SK-N-SH (cell line): Measurements from ENCODE around the gene POU6F1. TPM values are rescaled to one million over a fixed set of nuclear protein-coding genes. Genes with fewer than 3 reads are reported as not detected.

Experiments
- CTCF ChIA-PET: fragments of 300-600, 350-600 bp; formaldehyde crosslinking; extraction: SDS; loops from one replicate; lab custom pipeline; 2021; lab: Yijun Ruan, JAX
- POLR2A ChIA-PET: fragments of 350-600 bp; sonication (Branson Sonifier 250); formaldehyde crosslinking; extraction: SDS; loops from one replicate; lab custom pipeline; 2020; ENCODE audit warnings: antibody characterized with exemption, inconsistent platforms; lab: Yijun Ruan, JAX
- DNase-seq: peaks from one replicate; pipeline ENCODE4 v3.0.0; 2012
- H2AFZ ChIP-seq: fragments of 200-600 bp; sonication (generic); 2 replicates; pipeline ENCODE4 v1.8.1; 2016; ENCODE audit warnings: antibody characterized with exemption, mild to moderate bottlenecking, low read depth
- H3F3A ChIP-seq: fragments of 200-600 bp; sonication (generic); replicated peaks from 2 replicates; pipeline ENCODE3; 2016; ENCODE audit warnings: antibody characterized with exemption, mild to moderate bottlenecking; ENCODE audit not compliant: insufficient read depth
- H3K27ac ChIP-seq, 2 experiments: fragments of 200-500 bp in 1 of 2; fragments of 200-600 bp in 1 of 2; sonication (Bioruptor generic) in 1 of 2; sonication (generic), shearing (Covaris generic) in 1 of 2; 2 replicates each; pipeline versions ENCODE4 v1.5.1 to v1.6.1; 2014 to 2016; ENCODE audit warnings: low read depth in 2 of 2, inconsistent platforms in 1 of 2, low read length in 1 of 2, mild to moderate bottlenecking in 1 of 2, mixed read lengths in 1 of 2
- H3K27me3 ChIP-seq: fragments of 200-600 bp; sonication (generic), shearing (Covaris generic); 2 replicates; pipeline ENCODE4 v1.6.1; 2016; ENCODE audit warnings: mixed run types; ENCODE audit not compliant: insufficient read depth
- H3K36me3 ChIP-seq, 2 experiments: fragments of 200-500 bp in 1 of 2; fragments of 200-600 bp in 1 of 2; sonication (Bioruptor generic) in 1 of 2; sonication (generic) in 1 of 2; replicated peaks in 1 of 2; 2 replicates each; pipeline versions ENCODE3 to v1.5.1; 2014 to 2016; ENCODE audit warnings: low read length in 1 of 2, mild to moderate bottlenecking in 1 of 2; ENCODE audit not compliant: insufficient read depth in 2 of 2, control insufficient read depth in 1 of 2
- H3K4me1 ChIP-seq, 2 experiments: fragments of 200-500 bp in 1 of 2; fragments of 200-600 bp in 1 of 2; sonication (Bioruptor generic) in 1 of 2; sonication (generic), shearing (Covaris generic) in 1 of 2; 2 replicates each; pipeline versions ENCODE4 v1.5.1 to v1.6.1; 2014 to 2016; ENCODE audit warnings: low read depth in 1 of 2, low read length in 1 of 2, mixed run types in 1 of 2; ENCODE audit not compliant: insufficient read depth in 2 of 2, control insufficient read depth in 1 of 2
- H3K4me2 ChIP-seq: fragments of 200-600 bp; sonication (generic), shearing (Covaris generic); 2 replicates; pipeline ENCODE4 v1.6.1; 2017; ENCODE audit warnings: mixed run types
- H3K4me3 ChIP-seq, 2 experiments: fragments of 200-500 bp in 1 of 2; fragments of 200-600 bp in 1 of 2; sonication (Bioruptor generic) in 1 of 2; sonication (generic), shearing (Covaris generic) in 1 of 2; 2 replicates each; pipeline versions ENCODE4 v1.5.1 to v1.8.1; 2014 to 2016; ENCODE audit warnings: low read depth in 2 of 2, inconsistent platforms in 1 of 2, low read length in 1 of 2, mild to moderate bottlenecking in 1 of 2, mixed read lengths in 1 of 2, moderate library complexity in 1 of 2
- H3K79me2 ChIP-seq: fragments of 200-600 bp; sonication (generic); 2 replicates; pipeline ENCODE4 v1.8.1; 2017; ENCODE audit warnings: mild to moderate bottlenecking; ENCODE audit not compliant: insufficient read depth
- H3K9ac ChIP-seq: fragments of 200-600 bp; sonication (generic); 2 replicates; pipeline ENCODE4 v1.6.1; 2017; ENCODE audit warnings: mixed run types
- H3K9me2 ChIP-seq: fragments of 200-600 bp; sonication (generic); 2 replicates; pipeline ENCODE4 v1.6.1; 2017; ENCODE audit warnings: mixed run types
- H3K9me3 ChIP-seq: fragments of 200-600 bp; sonication (generic); 2 replicates; pipeline ENCODE4 v1.6.1; 2017; ENCODE audit warnings: mixed run types, mild to moderate bottlenecking, moderate library complexity
- H4K20me1 ChIP-seq: fragments of 200-600 bp; sonication (generic); 2 replicates; pipeline ENCODE4 v1.6.1; 2017; ENCODE audit warnings: mild to moderate bottlenecking, mixed run types; ENCODE audit not compliant: insufficient read depth
- CHD2 ChIP-seq: fragments of 150-350 bp; IDR thresholded peaks from 2 replicates; pipeline ENCODE4 v1.6.1; 2018; ENCODE audit warnings: low read length; ENCODE audit not compliant: partially characterized antibody
- CTCF ChIP-seq: fragments of 200-600 bp; sonication (generic); IDR thresholded peaks from 2 replicates; pipeline ENCODE4 v1.6.1; 2017; ENCODE audit warnings: antibody characterized with exemption, mild to moderate bottlenecking, moderate library complexity
- EZH2phosphoT487 ChIP-seq: fragments of 200-600 bp; sonication (generic); IDR thresholded peaks from 2 replicates; pipeline ENCODE4 v1.6.1; 2017; ENCODE audit warnings: low read depth, mixed run types, mild to moderate bottlenecking, antibody characterized with exemption, moderate library complexity, borderline replicate concordance
- FOXJ3 ChIP-seq: sonication (generic); formaldehyde crosslinking; IDR thresholded peaks from 2 replicates; pipeline ENCODE4 v1.5.1; 2020; ENCODE audit warnings: mild to moderate bottlenecking, missing genetic modification reagents
- GATA2 ChIP-seq: sonication (generic); formaldehyde crosslinking; IDR thresholded peaks from 2 replicates; pipeline ENCODE4 v1.5.0; 2020; ENCODE audit warnings: mild to moderate bottlenecking, missing genetic modification reagents
- MAX ChIP-seq: IDR thresholded peaks from 2 replicates; pipeline ENCODE4 v1.4.0; 2012; ENCODE audit warnings: low read depth
- NFIC ChIP-seq: IDR thresholded peaks from 2 replicates; pipeline ENCODE4 v1.4.0; 2012; ENCODE audit warnings: borderline replicate concordance
- PBX3 ChIP-seq: IDR thresholded peaks from 2 replicates; pipeline ENCODE4; 2012
- POLR2AphosphoS5 ChIP-seq: IDR thresholded peaks from 2 replicates; pipeline ENCODE4 v1.6.1; 2012; ENCODE audit warnings: low read depth, low read length
- RCOR1 ChIP-seq: fragments of 150-350 bp; IDR thresholded peaks from 2 replicates; pipeline ENCODE4 v1.6.1; 2017; ENCODE audit warnings: antibody characterized with exemption, low read length
- RXRA ChIP-seq: IDR thresholded peaks from 2 replicates; pipeline ENCODE4 v1.4.0; 2012; ENCODE audit warnings: low read depth, mild to moderate bottlenecking, borderline replicate concordance
- SIN3A ChIP-seq: IDR thresholded peaks from 2 replicates; pipeline ENCODE4 v1.6.1; 2012; ENCODE audit warnings: low read depth, mild to moderate bottlenecking, low read length, moderate library complexity, borderline replicate concordance
- SMC3 ChIP-seq: IDR thresholded peaks from 2 replicates; pipeline ENCODE4 v1.6.1; 2012; ENCODE audit warnings: low read depth, low read length, improper control_type of control experiment
- TAF1 ChIP-seq: IDR thresholded peaks from 2 replicates; pipeline ENCODE4 v1.6.1; 2012; ENCODE audit warnings: low read depth, mild to moderate bottlenecking, low read length, moderate library complexity, borderline replicate concordance
- TCF12 ChIP-seq: IDR thresholded peaks from 2 replicates; pipeline ENCODE4 v1.4.0; 2012
- TEAD4 ChIP-seq: IDR thresholded peaks from 2 replicates; pipeline ENCODE4 v1.4.0; 2012; ENCODE audit warnings: mild to moderate bottlenecking, borderline replicate concordance; ENCODE audit not compliant: insufficient read depth
- USF1 ChIP-seq: IDR thresholded peaks from 2 replicates; pipeline ENCODE4 v1.4.0; 2012; ENCODE audit warnings: low read depth, borderline replicate concordance
- YY1 ChIP-seq: IDR thresholded peaks from 2 replicates; pipeline ENCODE4 v1.4.0; 2012; ENCODE audit warnings: low read depth, mild to moderate bottlenecking
- WGBS: methylation state at CpG from one replicate; pipeline ENCODE4 v1.1.6; 2017; ENCODE audit warnings: low lambda C conversion rate; 5-methylcytosine and 5-hydroxymethylcytosine counted together
- polyA plus RNA-seq, 3 experiments: library from polyadenylated mRNA; depleted of rRNA; stranded (reverse); fragments of >200 nt; gene quantifications; 2 replicates each; pipeline ENCODE4 v1.2.3, GENCODE V29; 2012

The POU6F1 gene
- polyA plus RNA-seq, 1 of the 3 experiments (the other 2 are of a cell fraction): 1.9 TPM

GRCh38 chr12:51156245-51156765, 61.6 kb downstream of the POU6F1 start:
- Histone ChIP-seq H3K4me3 (no peak overlapping the region), H3K79me2 (peaks cover 69% of the 10 kb centered on the region), H3K9me3 (no peaks in the 10 kb centered on the region), H4K20me1 (0 out of 2 replicates have a peak, but pooled peaks cover 7% of the 10 kb centered on the region), H3K27ac (no peak overlapping the region), H3K4me2 (no peak overlapping the region), H3K4me1 (no peaks in the 10 kb centered on the region), H3K9ac (no peak overlapping the region), H3K9me2 (no peaks in the 10 kb centered on the region), H3F3A (no peaks in the 10 kb centered on the region), H2AFZ (no peak overlapping the region), H3K36me3 (no peaks in the 10 kb centered on the region), H3K27me3 (no peaks in the 10 kb centered on the region)
- WGBS: 95% methylated on average over 3 of the region's 3 CpGs
- TF ChIP-seq GATA2 (no peak), CTCF (no peak), POLR2AphosphoS5 (no peak), YY1 (no peak), TAF1 (no peak), PBX3 (no peak), SMC3 (no peak), FOXJ3 (CRISPR knock-in tag) (no peak), EZH2phosphoT487 (no peak), TEAD4 (no peak), CHD2 (no peak), USF1 (no peak), RXRA (no peak), SIN3A (no peak), RCOR1 (no peak), TCF12 (no peak), MAX (no peak), NFIC (no peak)
- ChIA-PET CTCF (no interaction called here), POLR2A (no interaction called here)
- no peak for DNase-seq
